ENCODE results near the gene CDYL.

CDYL gene

DNA sequence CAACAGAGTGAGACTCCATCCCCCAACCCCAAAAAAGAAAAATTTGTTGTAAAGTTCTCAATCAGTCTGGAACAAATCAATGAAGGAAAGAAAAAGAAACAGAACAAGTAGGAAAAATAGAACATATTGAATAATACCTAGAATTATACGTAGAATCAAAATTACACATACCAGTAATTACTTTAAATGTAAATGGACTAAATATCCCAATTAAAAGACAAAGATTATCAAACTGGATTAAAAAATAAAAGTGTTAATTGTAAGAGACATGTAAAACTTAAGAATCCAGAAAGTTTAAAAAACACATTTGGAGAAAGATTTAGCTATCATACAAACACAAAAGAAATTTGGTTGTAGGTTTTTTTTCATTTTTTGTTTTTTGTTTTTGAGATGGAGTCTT is 12.3 kb upstream of the CDYL start:
- Histone ChIP-seq H3K9ac (ENCODE audit: low read length) (no peak overlapping the region), H3K27me3 (ENCODE audit: insufficient read depth, low read length) (no peaks in the 10 kb centered on the region), H3K79me2 (ENCODE audit: insufficient read depth, low read length) (no peaks in the 10 kb centered on the region), H3K4me2 (ENCODE audit: low read length) (no peak overlapping the region), H3K4me1 (ENCODE audit: insufficient read depth, low read length, severe bottlenecking) (no peaks in the 10 kb centered on the region), H2AFZ (ENCODE audit: low read length) (no peak overlapping the region), H4K20me1 (ENCODE audit: insufficient read depth, low read length) (no peaks in the 10 kb centered on the region), H3K27ac (ENCODE audit: low read depth, low read length, poor library complexity, severe bottlenecking) (no peak overlapping the region), H3K9me2 (ENCODE audit: low read depth, low read length) (no peaks in the 10 kb centered on the region), H3F3A (ENCODE audit: insufficient read depth, low read length) (no peaks in the 10 kb centered on the region), H3K9me3 (ENCODE audit: low read length) (peaks cover 10% of the 10 kb centered on the region), H3K4me3 (ENCODE audit: low read depth, low read length, poor library complexity, severe bottlenecking) (no peak overlapping the region), H3K36me3 (ENCODE audit: insufficient read depth, low read length) (no peaks in the 10 kb centered on the region)
- TF ChIP-seq, protein P1, sequence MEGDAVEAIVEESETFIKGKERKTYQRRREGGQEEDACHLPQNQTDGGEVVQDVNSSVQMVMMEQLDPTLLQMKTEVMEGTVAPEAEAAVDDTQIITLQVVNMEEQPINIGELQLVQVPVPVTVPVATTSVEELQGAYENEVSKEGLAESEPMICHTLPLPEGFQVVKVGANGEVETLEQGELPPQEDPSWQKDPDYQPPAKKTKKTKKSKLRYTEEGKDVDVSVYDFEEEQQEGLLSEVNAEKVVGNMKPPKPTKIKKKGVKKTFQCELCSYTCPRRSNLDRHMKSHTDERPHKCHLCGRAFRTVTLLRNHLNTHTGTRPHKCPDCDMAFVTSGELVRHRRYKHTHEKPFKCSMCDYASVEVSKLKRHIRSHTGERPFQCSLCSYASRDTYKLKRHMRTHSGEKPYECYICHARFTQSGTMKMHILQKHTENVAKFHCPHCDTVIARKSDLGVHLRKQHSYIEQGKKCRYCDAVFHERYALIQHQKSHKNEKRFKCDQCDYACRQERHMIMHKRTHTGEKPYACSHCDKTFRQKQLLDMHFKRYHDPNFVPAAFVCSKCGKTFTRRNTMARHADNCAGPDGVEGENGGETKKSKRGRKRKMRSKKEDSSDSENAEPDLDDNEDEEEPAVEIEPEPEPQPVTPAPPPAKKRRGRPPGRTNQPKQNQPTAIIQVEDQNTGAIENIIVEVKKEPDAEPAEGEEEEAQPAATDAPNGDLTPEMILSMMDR (IDR thresholded peaks at IDR 0.05; ENCODE audit: low read length), result no peak
- no peak for TF ChIP-seq EZH2 (IDR thresholded peaks at IDR 0.05; ENCODE audit: borderline replicate concordance, low read length)

DNA sequence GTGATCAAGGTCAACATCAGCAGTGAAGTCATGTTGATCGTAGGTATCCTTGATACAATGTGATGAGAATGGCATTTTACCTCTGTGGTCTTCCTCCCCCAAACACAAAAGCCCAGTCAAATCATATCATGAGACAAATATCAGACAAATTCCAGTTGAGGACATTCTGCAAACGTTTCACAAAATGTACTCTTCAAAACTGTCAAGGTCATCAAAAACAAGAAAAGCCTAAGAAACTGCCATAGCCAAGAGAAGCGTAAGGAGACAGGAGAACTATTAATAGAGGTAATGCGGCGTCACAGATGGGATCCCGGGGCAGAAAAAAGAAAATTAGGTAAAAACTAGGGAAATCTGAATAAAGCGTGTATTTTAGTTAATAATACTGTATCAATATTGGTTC is 7.4 kb upstream of the CDYL start:
- no peak for TF ChIP-seq EZH2 (IDR thresholded peaks at IDR 0.05; ENCODE audit: borderline replicate concordance, low read length)
- TF ChIP-seq, protein P1 (IDR thresholded peaks at IDR 0.05; ENCODE audit: low read length), result no peak
- no peaks in the 10 kb centered on the region for H3F3A ChIP-seq (ENCODE audit: insufficient read depth, low read length)
- H4K20me1 ChIP-seq (ENCODE audit: insufficient read depth, low read length), result no peaks in the 10 kb centered on the region
- no peak overlapping the region for H3K4me2 ChIP-seq (ENCODE audit: low read length)
- H3K79me2 ChIP-seq (ENCODE audit: insufficient read depth, low read length), result no peaks in the 10 kb centered on the region
- no peaks in the 10 kb centered on the region for H3K36me3 ChIP-seq (ENCODE audit: insufficient read depth, low read length)
- H2AFZ ChIP-seq (ENCODE audit: low read length), result no peak overlapping the region
- H3K9me3 ChIP-seq (ENCODE audit: low read length), result no peaks in the 10 kb centered on the region
- H3K9ac ChIP-seq (ENCODE audit: low read length), result no peak overlapping the region
- no peaks in the 10 kb centered on the region for H3K27me3 ChIP-seq (ENCODE audit: insufficient read depth, low read length)
- H3K4me1 ChIP-seq (ENCODE audit: insufficient read depth, low read length, severe bottlenecking), result no peaks in the 10 kb centered on the region
- H3K9me2 ChIP-seq (ENCODE audit: low read depth, low read length), result no peaks in the 10 kb centered on the region
- no peak overlapping the region for H3K27ac ChIP-seq (ENCODE audit: low read depth, low read length, poor library complexity, severe bottlenecking)
- no peak overlapping the region for H3K4me3 ChIP-seq (ENCODE audit: low read depth, low read length, poor library complexity, severe bottlenecking)

DNA sequence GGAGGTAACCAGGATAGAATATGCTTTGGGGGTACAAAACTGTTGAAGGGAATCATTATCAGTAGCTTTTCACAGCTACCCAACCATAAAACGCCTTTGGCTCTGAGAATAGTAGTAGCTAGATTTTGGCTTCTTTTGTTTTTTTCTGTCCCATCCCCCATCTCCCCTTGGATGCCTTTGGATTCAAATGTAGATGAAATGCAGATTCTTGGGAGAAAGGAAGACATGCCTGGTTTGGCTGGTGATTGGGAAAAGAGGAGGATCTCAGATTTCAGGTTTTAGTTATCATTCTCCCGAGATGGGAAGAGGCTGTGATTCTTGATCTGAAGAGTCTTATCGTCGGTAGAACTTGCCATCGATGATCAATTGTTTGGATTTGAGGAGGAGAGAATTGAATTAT is 3.5 kb upstream of the CDYL start:
- Histone ChIP-seq H3K36me3 (ENCODE audit: insufficient read depth, low read length) (no peaks in the 10 kb centered on the region), H3K4me3 (ENCODE audit: low read depth, low read length, poor library complexity, severe bottlenecking) (no peak overlapping the region), H3K4me2 (ENCODE audit: low read length) (no peak overlapping the region), H3K27ac (ENCODE audit: low read depth, low read length, poor library complexity, severe bottlenecking) (no peak overlapping the region), H3K9ac (ENCODE audit: low read length) (no peak overlapping the region), H3K79me2 (ENCODE audit: insufficient read depth, low read length) (no peaks in the 10 kb centered on the region), H3K4me1 (ENCODE audit: insufficient read depth, low read length, severe bottlenecking) (peaks cover 6% of the 10 kb centered on the region), H3K9me2 (ENCODE audit: low read depth, low read length) (no peaks in the 10 kb centered on the region), H3K9me3 (ENCODE audit: low read length) (no peaks in the 10 kb centered on the region), H3F3A (ENCODE audit: insufficient read depth, low read length) (no peaks in the 10 kb centered on the region), H4K20me1 (ENCODE audit: insufficient read depth, low read length) (no peaks in the 10 kb centered on the region), H3K27me3 (ENCODE audit: insufficient read depth, low read length) (no peaks in the 10 kb centered on the region), H2AFZ (ENCODE audit: low read length) (no peak overlapping the region)
- no peak for TF ChIP-seq EZH2 (IDR thresholded peaks at IDR 0.05; ENCODE audit: borderline replicate concordance, low read length)
- TF ChIP-seq, protein P1 (IDR thresholded peaks at IDR 0.05; ENCODE audit: low read length), result no peak
